ENCODE data around the gene GPRC5C. TPM values are rescaled to one million over a fixed set of nuclear protein-coding genes. Genes with fewer than 3 reads are reported as not detected.

GPRC5C gene
- total and polyA plus RNA-seq, 4 donors: 34.2 to 195 (median 119) TPM

- H3K27me3 ChIP-seq (ENCODE audit: control insufficient read depth in 4 of 4, insufficient read depth in 4 of 4, low read length in 3 of 4): no peaks in the 10 kb centered on the region
- no peaks in the 10 kb centered on the region for H3K9me3 ChIP-seq (ENCODE audit: control insufficient read depth in 4 of 4, low read length in 3 of 4)
- peaks cover 0 to 7% (median 3%) of the 10 kb centered on the region in 4 donors for H3K4me1 ChIP-seq (ENCODE audit: control insufficient read depth in 4 of 4, insufficient read depth in 4 of 4, low read length in 3 of 4)
- TF ChIP-seq CTCF (IDR thresholded peaks at IDR 0.05; ENCODE audit: low read depth, low read length, missing input control) (peak; percentile 98), RAD21 (IDR thresholded peaks at IDR 0.05) (peak; percentile 94 to 95), ZBTB33 (IDR thresholded peaks at IDR 0.05) (no peak)
- H3K4me3 ChIP-seq (ENCODE audit: low read depth in 1 of 3, low read length in 3 of 3): no peak overlapping the region
- H3K27ac ChIP-seq (ENCODE audit: low read depth in 1 of 2, low read length in 2 of 2): no peak overlapping the region
- no peak overlapping the region for H3K9ac ChIP-seq (ENCODE audit: low read depth in 1 of 2, low read length in 2 of 2)
- WGBS: 38% methylated on average over 11 of the region's 11 CpGs
- peak; percentile 72 for DNase-seq (ENCODE audit: low spot score)
- no peaks in the 10 kb centered on the region for H3K36me3 ChIP-seq (ENCODE audit: control insufficient read depth in 4 of 4, insufficient read depth in 3 of 4, low read depth in 1 of 4, low read length in 3 of 4)
These were observed 61.5 kb downstream of the GPRC5C start for GRCh38 chr17:74493331-74493833.

Small RNAs within 50 kb of the gene (small RNA-seq; reads per million reads assigned to genes)
- gene RNA5SP448: not detected

Other genes starting within 250 kb of the GPRC5C start
- 1,000 to 10,000 TPM in 1 of 2 donors, 10 to 100 TPM in 1; 67.7 to 1,367 TPM for gene RPL38, start 228.4 kb upstream of the GPRC5C start, total RNA-seq
- gene RPL38, start 228.4 kb upstream of the GPRC5C start, polyA plus RNA-seq: 100 to 1,000 TPM; 387 to 523 TPM
- 1 to 10 TPM; 1.3 to 2.4 TPM for gene TTYH2, start 218.5 kb upstream of the GPRC5C start, total RNA-seq
- gene TTYH2, start 218.5 kb upstream of the GPRC5C start, polyA plus RNA-seq: under 1 TPM; 0.40 to 0.72 TPM
- not detected for gene DNAI2, start 157.9 kb upstream of the GPRC5C start, total RNA-seq
- gene DNAI2, start 157.9 kb upstream of the GPRC5C start, polyA plus RNA-seq: not detected
- gene KIF19, start 105.9 kb upstream of the GPRC5C start, total RNA-seq: 1 to 10 TPM in 1 of 2 donors, under 1 TPM in 1; 0.70 to 2.1 TPM
- under 1 TPM; 0.42 to 0.96 TPM for gene KIF19, start 105.9 kb upstream of the GPRC5C start, polyA plus RNA-seq
- not detected for gene BTBD17, start 70.2 kb upstream of the GPRC5C start, total RNA-seq
- gene BTBD17, start 70.2 kb upstream of the GPRC5C start, polyA plus RNA-seq: not detected
- under 1 TPM in 1 of 2 donors, not detected in 1; 0.08 TPM for gene GPR142, start 64.6 kb upstream of the GPRC5C start, total RNA-seq
- gene GPR142, start 64.6 kb upstream of the GPRC5C start, polyA plus RNA-seq: under 1 TPM in 1 of 2 donors, not detected in 1; 0.05 TPM
- 10 to 100 TPM in 1 of 2 donors, 1 to 10 TPM in 1; 9.0 to 11.5 TPM for gene CD300A, start 34.5 kb downstream of the GPRC5C start, total RNA-seq
- gene CD300A, start 34.5 kb downstream of the GPRC5C start, polyA plus RNA-seq: 1 to 10 TPM; 2.2 to 7.0 TPM
- gene CD300LB, start 99.4 kb downstream of the GPRC5C start, total RNA-seq: under 1 TPM; 0.08 to 0.33 TPM
- under 1 TPM in 1 of 2 donors, not detected in 1; 0.09 TPM for gene CD300LB, start 99.4 kb downstream of the GPRC5C start, polyA plus RNA-seq
- gene CD300C, start 114.0 kb downstream of the GPRC5C start, total RNA-seq: 1 to 10 TPM in 1 of 2 donors, under 1 TPM in 1; 0.92 to 1.5 TPM
- gene CD300C, start 114.0 kb downstream of the GPRC5C start, polyA plus RNA-seq: 1 to 10 TPM in 1 of 2 donors, under 1 TPM in 1; 0.17 to 1.2 TPM
- under 1 TPM in 1 of 2 donors, not detected in 1; 0.47 TPM for gene CD300H, start 135.4 kb downstream of the GPRC5C start, total RNA-seq
- not detected for gene CD300H, start 135.4 kb downstream of the GPRC5C start, polyA plus RNA-seq
- gene CD300LD, start 160.2 kb downstream of the GPRC5C start, total RNA-seq: under 1 TPM in 1 of 2 donors, not detected in 1; 0.08 TPM
- gene CD300LD, start 160.2 kb downstream of the GPRC5C start, polyA plus RNA-seq: not detected
- gene CD300E, start 191.7 kb downstream of the GPRC5C start, total RNA-seq: under 1 TPM; 0.47 to 0.75 TPM
- gene CD300E, start 191.7 kb downstream of the GPRC5C start, polyA plus RNA-seq: under 1 TPM; 0.07 to 0.21 TPM

All from liver (tissue), 10 donors.